22Rv1 (cell line): ENCODE data around the gene CDX2.

ENCODE experiments used
- CTCF ChIP-seq: fragments of 450-650 bp; IDR thresholded peaks from 2 replicates; pipeline ENCODE4 v1.5.1; 2017; ENCODE audit warnings: mild to moderate bottlenecking
- ZFX ChIP-seq: fragments of 450-650 bp; IDR thresholded peaks from 2 replicates; pipeline ENCODE4 v1.6.1; 2017; ENCODE audit warnings: antibody characterized with exemption, borderline replicate concordance

- TF ChIP-seq CTCF (no peak), ZFX (no peak)
Measured at GRCh38 chr13:27965343-27965739, 3.8 kb downstream of the CDX2 start.
